ENCODE measurements around the gene HSPA13. TPM values are rescaled to one million over a fixed set of nuclear protein-coding genes. Genes with fewer than 3 reads are reported as not detected.

Gene HSPA13
- total and polyA plus RNA-seq, 2 of the 8 experiments (the other 6 are each of a cell fraction or from before 2014, with no cell fraction given), result 7.8 to 36.9 TPM

- no peak for FAIRE-seq
- no peak overlapping the region for H4K91ac ChIP-seq (replicated peaks; ENCODE audit: insufficient read length, low read length)
Measured at GRCh38 chr21:14353231-14353630, 29.7 kb downstream of the HSPA13 start.

More at GRCh38 chr21:14353231-14353630, 29.7 kb downstream of the HSPA13 start:
- Histone ChIP-seq H3K14ac (ENCODE audit: insufficient read length) (no peak overlapping the region), H2BK15ac (ENCODE audit: low read length) (no peak overlapping the region), H3K23me2 (ENCODE audit: low read depth, low read length) (no peaks in the 10 kb centered on the region), H3K4me3 (ENCODE audit: extremely low read depth in 1 of 4, insufficient read depth in 2 of 4, low read depth in 3 of 4, low read length in 4 of 4) (no peak overlapping the region), H4K8ac (ENCODE audit: extremely low read depth, insufficient read depth, low read length) (no peak overlapping the region), H4K5ac (ENCODE audit: insufficient read length, low read depth, low read length) (no peak overlapping the region), H2AFZ (ENCODE audit: low read length) (no peak overlapping the region), H3K56ac (replicated peaks; ENCODE audit: insufficient read length, low read depth, low read length) (no peak overlapping the region), H2BK120ac (replicated peaks; ENCODE audit: low read depth, low read length) (no peak overlapping the region), H2BK5ac (ENCODE audit: low read depth, low read length) (no peak overlapping the region), H3K4ac (replicated peaks; ENCODE audit: insufficient read length, low read depth, low read length) (no peak overlapping the region), H3K9ac (replicated peaks in 1 of 4; ENCODE audit: extremely low read depth in 1 of 4, low read depth in 3 of 4, low read length in 3 of 4) (peak overlapping the region in 1 of 4 experiments; percentile 1; a peak in 1 of 7 replicates), H2BK12ac (ENCODE audit: low read depth, low read length) (no peak overlapping the region), H3K36me3 (ENCODE audit: control insufficient read depth in 2 of 4, insufficient read depth in 4 of 4, low read length in 3 of 4) (no peaks in the 10 kb centered on the region), H3K9me3 (ENCODE audit: insufficient read depth in 2 of 2, low read depth in 1 of 2, low read length in 1 of 2) (no peaks in the 10 kb centered on the region), H3K79me1 (ENCODE audit: low read depth, low read length) (no peaks in the 10 kb centered on the region), H3K23ac (ENCODE audit: insufficient read length) (no peak overlapping the region), H4K20me1 (replicated peaks in 1 of 2; ENCODE audit: control insufficient read depth in 1 of 2, insufficient read depth in 2 of 2, low read length in 2 of 2) (no peaks in the 10 kb centered on the region), H3K27me3 (replicated peaks in 1 of 4; ENCODE audit: control insufficient read depth in 3 of 4, extremely low read depth in 1 of 4, insufficient read depth in 3 of 4, low read length in 3 of 4) (no peaks in the 10 kb centered on the region), H3K18ac (ENCODE audit: extremely low read depth, low read length) (no peak overlapping the region), H3K4me1 (replicated peaks in 1 of 4; ENCODE audit: control insufficient read depth in 3 of 4, insufficient read depth in 4 of 4, low read length in 3 of 4) (no peaks in the 10 kb centered on the region), H2BK20ac (ENCODE audit: low read length) (no peak overlapping the region), H3K79me2 (ENCODE audit: control insufficient read depth in 1 of 2, insufficient read depth in 2 of 2, low read length in 2 of 2) (no peaks in the 10 kb centered on the region), H2AK5ac (ENCODE audit: low read depth, low read length) (no peak overlapping the region), H3K27ac (ENCODE audit: low read depth, low read length) (no peak overlapping the region), H3K4me2 (ENCODE audit: insufficient read depth in 1 of 2, low read depth in 2 of 2, low read length in 2 of 2) (no peak overlapping the region)
- ChIA-PET CTCF (ENCODE audit: partially characterized antibody) (interaction anchor here (1.7 kb wide), 1 partner anchor 93 kb away, joined by 3 read pairs; no protein-coding TSS in a partner anchor), POLR2A (ENCODE audit: partially characterized antibody) (no interaction called here)
- no peak for DNase-seq (ENCODE audit: low read depth in 1 of 2, low spot score in 2 of 2)
- no peak for TF ChIP-seq CBX8 (IDR thresholded peaks at IDR 0.05; ENCODE audit: borderline replicate concordance, low read depth, low read length)
- no peak for TF ChIP-seq MAX (IDR thresholded peaks at IDR 0.05)
- no peak for TF ChIP-seq RBBP5 (IDR thresholded peaks at IDR 0.05; ENCODE audit: borderline replicate concordance, low read depth, low read length)
- no peak for TF ChIP-seq KDM1A (IDR thresholded peaks at IDR 0.05; ENCODE audit: borderline replicate concordance, low read length)
- no peak for TF ChIP-seq CTCF (IDR thresholded peaks at IDR 0.05; ENCODE audit: control extremely low read depth in 1 of 3, insufficient read depth in 1 of 3, low read depth in 1 of 3, low read length in 3 of 3)
- TF ChIP-seq YY1 (IDR thresholded peaks at IDR 0.05; ENCODE audit: low read depth, low read length), result no peak
- no peak for TF ChIP-seq RNF2 (IDR thresholded peaks at IDR 0.05; ENCODE audit: borderline replicate concordance, low read depth, low read length, missing control alignments, poor library complexity, severe bottlenecking)

All from H1 (cell line).